Measurements from ENCODE around the gene HIVEP3. TPM values are rescaled to one million over a fixed set of nuclear protein-coding genes. Genes with fewer than 3 reads are reported as not detected.

HIVEP3 gene
- total RNA-seq, 6 experiments from 2014 or later: 1.4 to 3.9 (median 2.2) TPM

DNA sequence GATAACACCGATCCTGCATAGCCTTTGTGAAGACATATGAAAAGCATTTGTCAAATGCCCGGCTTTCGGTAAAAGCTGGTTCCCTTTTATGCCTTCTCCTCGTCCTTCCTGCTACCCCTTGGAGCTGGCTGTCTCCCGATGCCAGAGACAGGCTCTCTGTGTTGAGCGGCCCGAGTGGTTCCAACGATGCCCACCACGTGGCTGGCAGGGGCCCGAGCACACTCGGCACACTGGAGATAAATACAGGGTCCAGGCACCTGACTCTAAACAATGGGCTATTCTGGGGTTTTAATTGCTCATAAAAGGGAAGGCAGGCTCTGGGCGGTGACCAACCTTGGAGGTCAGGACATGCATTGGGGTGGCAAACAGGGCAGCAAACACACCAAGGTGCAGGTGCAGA, 207.1 kb downstream of the HIVEP3 start:
- no peak overlapping the region for H3K4me3 ChIP-seq
- no peak overlapping the region for H3K27ac ChIP-seq
- ATAC-seq (no peak), DNase-seq (no peak)
- H3K9me3 ChIP-seq: no peaks in the 10 kb centered on the region
- WGBS (ENCODE audit: insufficient coverage, low coverage, low lambda C conversion rate, missing lambda C conversion rate): 96% methylated on average over 3 of the region's 12 CpGs
- no peak for TF ChIP-seq POLR2A (IDR thresholded peaks at IDR 0.05)
- TF ChIP-seq, protein P1, sequence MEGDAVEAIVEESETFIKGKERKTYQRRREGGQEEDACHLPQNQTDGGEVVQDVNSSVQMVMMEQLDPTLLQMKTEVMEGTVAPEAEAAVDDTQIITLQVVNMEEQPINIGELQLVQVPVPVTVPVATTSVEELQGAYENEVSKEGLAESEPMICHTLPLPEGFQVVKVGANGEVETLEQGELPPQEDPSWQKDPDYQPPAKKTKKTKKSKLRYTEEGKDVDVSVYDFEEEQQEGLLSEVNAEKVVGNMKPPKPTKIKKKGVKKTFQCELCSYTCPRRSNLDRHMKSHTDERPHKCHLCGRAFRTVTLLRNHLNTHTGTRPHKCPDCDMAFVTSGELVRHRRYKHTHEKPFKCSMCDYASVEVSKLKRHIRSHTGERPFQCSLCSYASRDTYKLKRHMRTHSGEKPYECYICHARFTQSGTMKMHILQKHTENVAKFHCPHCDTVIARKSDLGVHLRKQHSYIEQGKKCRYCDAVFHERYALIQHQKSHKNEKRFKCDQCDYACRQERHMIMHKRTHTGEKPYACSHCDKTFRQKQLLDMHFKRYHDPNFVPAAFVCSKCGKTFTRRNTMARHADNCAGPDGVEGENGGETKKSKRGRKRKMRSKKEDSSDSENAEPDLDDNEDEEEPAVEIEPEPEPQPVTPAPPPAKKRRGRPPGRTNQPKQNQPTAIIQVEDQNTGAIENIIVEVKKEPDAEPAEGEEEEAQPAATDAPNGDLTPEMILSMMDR (IDR thresholded peaks at IDR 0.05): no peak
- no peaks in the 10 kb centered on the region for H3K27me3 ChIP-seq
- intact Hi-C loops (cut with DNase I): no loop called here
- no peaks in the 10 kb centered on the region for H3K36me3 ChIP-seq
- no peaks in the 10 kb centered on the region for H3K4me1 ChIP-seq

DNA sequence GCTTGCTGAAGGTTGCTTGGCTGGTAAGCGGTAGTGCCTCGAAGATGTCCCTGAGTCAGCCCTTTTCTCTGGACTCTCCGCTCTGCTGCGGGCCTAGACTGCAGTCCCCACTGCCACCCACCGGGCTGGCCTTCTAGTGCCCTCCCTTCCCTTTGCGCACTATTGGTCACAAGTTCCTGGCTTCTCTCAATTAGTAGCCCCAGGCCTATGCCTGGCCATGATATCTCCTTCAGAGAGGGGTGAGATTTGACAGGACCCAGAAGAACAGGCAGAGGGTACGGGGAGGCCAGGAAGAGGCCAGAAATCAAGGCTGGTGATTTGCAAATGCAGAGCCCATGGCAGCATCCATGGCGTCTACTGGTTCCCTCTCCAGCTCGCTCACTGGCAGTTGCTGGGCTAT, 207.7 kb downstream of the HIVEP3 start:
- Histone ChIP-seq H3K36me3 (no peaks in the 10 kb centered on the region), H3K27ac (no peak overlapping the region), H3K27me3 (no peaks in the 10 kb centered on the region), H3K4me3 (no peak overlapping the region), H3K4me1 (no peaks in the 10 kb centered on the region), H3K9me3 (no peaks in the 10 kb centered on the region)
- ATAC-seq (no peak), DNase-seq (no peak)
- TF ChIP-seq, protein P1 (IDR thresholded peaks at IDR 0.05): no peak
- no peak for TF ChIP-seq POLR2A (IDR thresholded peaks at IDR 0.05)
- 100% methylated on average over 4 of the region's 9 CpGs for WGBS (ENCODE audit: insufficient coverage, low coverage, low lambda C conversion rate, missing lambda C conversion rate)
- intact Hi-C loops (cut with DNase I): no loop called here

DNA sequence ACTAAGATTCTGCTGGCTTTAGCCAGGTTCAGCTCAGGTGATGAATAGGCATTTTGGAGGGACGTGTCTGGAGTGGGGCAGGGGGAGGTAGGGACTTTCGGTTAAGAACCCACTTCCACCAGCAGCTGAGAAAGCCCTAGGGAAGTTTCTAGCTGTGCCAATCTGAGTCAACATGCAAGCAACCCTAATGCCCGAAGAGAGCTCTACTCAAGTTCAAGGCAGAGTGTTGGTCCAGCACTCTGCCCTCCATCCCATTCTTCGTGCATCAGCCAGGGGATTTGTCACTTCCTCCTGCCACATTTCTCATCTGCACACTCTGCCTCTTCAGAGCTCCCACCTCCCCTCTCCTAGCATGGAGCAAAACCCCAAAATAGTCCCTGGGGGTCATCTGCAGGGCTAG, 208.8 kb downstream of the HIVEP3 start:
- ATAC-seq: no peak
- no peak for DNase-seq
- no peak overlapping the region for H3K4me3 ChIP-seq
- 75% methylated on average over 4 of the region's 4 CpGs for WGBS (ENCODE audit: insufficient coverage, low coverage, low lambda C conversion rate, missing lambda C conversion rate)
- H3K36me3 ChIP-seq: no peaks in the 10 kb centered on the region
- no peaks in the 10 kb centered on the region for H3K27me3 ChIP-seq
- H3K27ac ChIP-seq: no peak overlapping the region
- TF ChIP-seq, protein P1 (IDR thresholded peaks at IDR 0.05): no peak
- no peak for TF ChIP-seq POLR2A (IDR thresholded peaks at IDR 0.05)
- intact Hi-C loops (cut with DNase I): no loop called here
- H3K4me1 ChIP-seq: no peaks in the 10 kb centered on the region
- no peaks in the 10 kb centered on the region for H3K9me3 ChIP-seq

DNA sequence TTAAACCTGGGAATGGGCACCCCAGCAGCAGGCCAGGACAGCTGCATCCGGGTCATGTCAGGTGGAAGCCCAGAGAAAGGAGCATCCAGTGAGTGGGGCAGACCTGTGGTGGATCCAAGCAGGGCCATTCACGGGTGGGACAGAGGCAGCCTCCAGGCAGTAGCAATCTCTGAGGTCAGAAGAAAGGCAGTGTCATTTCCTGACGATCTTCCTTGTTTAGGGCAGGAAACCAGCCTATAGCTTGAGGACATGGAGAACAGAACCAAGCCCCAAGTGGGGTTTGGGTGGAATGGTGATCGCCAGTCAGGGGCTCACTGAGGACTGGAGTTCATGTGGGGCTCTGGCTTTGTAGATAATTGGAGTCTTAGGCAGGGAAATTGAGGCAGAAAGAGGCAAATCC, 209.4 kb downstream of the HIVEP3 start:
- TF ChIP-seq, protein P1 (IDR thresholded peaks at IDR 0.05): no peak
- no peak for TF ChIP-seq POLR2A (IDR thresholded peaks at IDR 0.05)
- 72% methylated on average over 3 of the region's 4 CpGs for WGBS (ENCODE audit: insufficient coverage, low coverage, low lambda C conversion rate, missing lambda C conversion rate)
- H3K27ac ChIP-seq: no peak overlapping the region
- intact Hi-C loops (cut with DNase I): no loop called here
- ATAC-seq: no peak
- no peaks in the 10 kb centered on the region for H3K9me3 ChIP-seq
- no peak overlapping the region for H3K4me3 ChIP-seq
- H3K36me3 ChIP-seq: no peaks in the 10 kb centered on the region
- no peaks in the 10 kb centered on the region for H3K27me3 ChIP-seq
- no peaks in the 10 kb centered on the region for H3K4me1 ChIP-seq
- DNase-seq: no peak

DNA sequence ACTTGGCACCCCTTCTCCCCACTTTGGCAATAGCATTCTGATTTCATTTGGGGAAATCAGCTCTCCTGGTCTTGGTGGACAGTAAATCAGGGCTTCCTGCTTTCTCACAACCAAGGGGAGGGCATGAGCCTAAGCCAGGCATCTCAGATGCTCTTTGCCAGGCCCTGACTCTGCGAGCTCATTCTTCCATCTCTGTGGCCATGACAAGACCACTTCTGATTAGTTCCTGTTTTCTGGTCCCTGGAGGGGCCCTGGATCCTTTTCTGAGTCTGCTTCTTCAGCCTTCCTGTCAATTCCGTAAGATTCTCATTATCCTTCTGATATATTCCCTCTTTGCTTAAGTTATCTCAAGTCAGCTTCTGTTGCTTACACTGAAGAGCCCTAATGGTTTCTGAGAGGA, 210.4 kb downstream of the HIVEP3 start:
- no peak overlapping the region for H3K27ac ChIP-seq
- TF ChIP-seq, protein P1 (IDR thresholded peaks at IDR 0.05): no peak
- no peak for TF ChIP-seq POLR2A (IDR thresholded peaks at IDR 0.05)
- H3K4me1 ChIP-seq: no peaks in the 10 kb centered on the region
- no peak for ATAC-seq
- no peaks in the 10 kb centered on the region for H3K36me3 ChIP-seq
- DNase-seq: no peak
- no peaks in the 10 kb centered on the region for H3K27me3 ChIP-seq
- WGBS (ENCODE audit: insufficient coverage, low coverage, low lambda C conversion rate, missing lambda C conversion rate): 100% methylated on average over 2 of the region's 2 CpGs
- H3K9me3 ChIP-seq: no peaks in the 10 kb centered on the region
- no peak overlapping the region for H3K4me3 ChIP-seq
- intact Hi-C loops (cut with DNase I): no loop called here

All from right lobe of liver (tissue), 6 donors.